Measurements from ENCODE around the gene TMIE. TPM values are rescaled to one million over a fixed set of nuclear protein-coding genes. Genes with fewer than 3 reads are reported as not detected.

The TMIE gene
- polyA plus RNA-seq, 2 of the 4 experiments (the other 2 are of a cell fraction) = 0.09 to 0.12 TPM

GRCh38 chr3:46667657-46668056 lies 33.5 kb upstream of the TMIE start:
- Histone ChIP-seq H3K9me3 (no peaks in the 10 kb centered on the region), H3K4me1 (no peaks in the 10 kb centered on the region), H3K27ac (no peak overlapping the region), H3K4me3 (no peak overlapping the region), H3K4me2 (no peak overlapping the region)
- TF ChIP-seq NPAS2 (CRISPR knock-in tag; IDR thresholded peaks at IDR 0.05; ENCODE audit: borderline replicate concordance) (no peak), CHD4 (IDR thresholded peaks at IDR 0.05; ENCODE audit: borderline replicate concordance) (no peak), PHF8 (IDR thresholded peaks at IDR 0.05; ENCODE audit: borderline replicate concordance, low read depth) (no peak), SREBF2 (IDR thresholded peaks at IDR 0.05) (no peak), CHD2 (IDR thresholded peaks at IDR 0.05; ENCODE audit: low read length, partially characterized antibody) (no peak), USF2 (IDR thresholded peaks at IDR 0.05) (no peak), FOSB (CRISPR knock-in tag; IDR thresholded peaks at IDR 0.05) (no peak)
- TF ChIP-seq, protein P1, sequence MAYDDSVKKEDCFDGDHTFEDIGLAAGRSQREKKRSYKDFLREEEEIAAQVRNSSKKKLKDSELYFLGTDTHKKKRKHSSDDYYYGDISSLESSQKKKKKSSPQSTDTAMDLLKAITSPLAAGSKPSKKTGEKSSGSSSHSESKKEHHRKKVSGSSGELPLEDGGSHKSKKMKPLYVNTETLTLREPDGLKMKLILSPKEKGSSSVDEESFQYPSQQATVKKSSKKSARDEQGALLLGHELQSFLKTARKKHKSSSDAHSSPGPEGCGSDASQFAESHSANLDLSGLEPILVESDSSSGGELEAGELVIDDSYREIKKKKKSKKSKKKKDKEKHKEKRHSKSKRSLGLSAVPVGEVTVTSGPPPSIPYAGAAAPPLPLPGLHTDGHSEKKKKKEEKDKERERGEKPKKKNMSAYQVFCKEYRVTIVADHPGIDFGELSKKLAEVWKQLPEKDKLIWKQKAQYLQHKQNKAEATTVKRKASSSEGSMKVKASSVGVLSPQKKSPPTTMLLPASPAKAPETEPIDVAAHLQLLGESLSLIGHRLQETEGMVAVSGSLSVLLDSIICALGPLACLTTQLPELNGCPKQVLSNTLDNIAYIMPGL (CRISPR knock-in tag; IDR thresholded peaks at IDR 0.05; ENCODE audit: borderline replicate concordance) = no peak
- ATAC-seq (no peak), DNase-seq (ENCODE audit: low read depth in 1 of 2, low spot score in 1 of 2) (no peak), FAIRE-seq (no peak)
- WGBS (ENCODE audit: missing lambda C conversion rate) = 92% methylated on average over 4 of the region's 9 CpGs
- ChIA-PET CTCF (no interaction called here), POLR2A (no interaction called here)

DNA sequence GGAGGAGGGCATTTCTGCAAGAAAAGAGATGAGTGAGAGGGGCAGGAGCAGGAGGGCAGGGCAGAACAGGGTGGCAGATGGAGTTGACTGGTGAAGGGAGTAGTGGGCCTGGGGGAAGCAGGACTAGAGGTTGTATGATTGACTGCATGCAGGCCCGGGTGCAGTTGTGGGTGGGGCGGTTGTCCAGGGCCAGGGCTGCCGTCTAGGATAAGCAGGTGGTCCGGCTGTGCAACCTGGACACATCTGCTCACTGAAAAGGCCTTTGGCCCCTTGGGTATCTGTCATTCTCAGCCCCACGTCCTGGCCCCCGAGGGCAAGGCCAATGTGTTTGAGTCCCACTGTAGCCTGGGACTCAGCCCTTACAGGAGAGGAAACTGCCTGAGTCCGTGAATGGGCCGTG lies 33.1 kb upstream of the TMIE start:
- Histone ChIP-seq H3K4me2 (no peak overlapping the region), H3K27ac (no peak overlapping the region), H3K4me1 (no peaks in the 10 kb centered on the region), H3K9me3 (no peaks in the 10 kb centered on the region), H3K4me3 (no peak overlapping the region)
- POLR2A ChIA-PET = no interaction called here
- FAIRE-seq = no peak
- DNase-seq (ENCODE audit: low read depth in 1 of 2, low spot score in 1 of 2) = no peak
- TF ChIP-seq CBX2 (IDR thresholded peaks at IDR 0.05; ENCODE audit: borderline replicate concordance, low read depth) (no peak), CHD2 (IDR thresholded peaks at IDR 0.05; ENCODE audit: low read length, partially characterized antibody) (no peak), KDM5A (IDR thresholded peaks at IDR 0.05) (no peak), CBX8 (IDR thresholded peaks at IDR 0.05) (no peak), POLR2AphosphoS2 (conservative IDR thresholded peaks at IDR 0.05; ENCODE audit: low read length) (no peak), JUNB (IDR thresholded peaks at IDR 0.05) (no peak), RARB (CRISPR knock-in tag; IDR thresholded peaks at IDR 0.05) (no peak)
- TF ChIP-seq, protein P1 (CRISPR knock-in tag; IDR thresholded peaks at IDR 0.05; ENCODE audit: borderline replicate concordance) = no peak
- WGBS (ENCODE audit: missing lambda C conversion rate) = 69% methylated on average over 6 of the region's 8 CpGs
- CTCF ChIA-PET = no interaction called here
- ATAC-seq = no peak

- Histone ChIP-seq H3K9me3 (no peaks in the 10 kb centered on the region), H3K4me3 (no peak overlapping the region), H3K27ac (no peak overlapping the region), H3K4me2 (no peak overlapping the region), H3K4me1 (no peaks in the 10 kb centered on the region)
- FAIRE-seq (no peak), ATAC-seq (no peak), DNase-seq (ENCODE audit: low read depth in 1 of 2, low spot score in 1 of 2) (no peak)
- WGBS (ENCODE audit: missing lambda C conversion rate) = 39% methylated on average over 2 of the region's 2 CpGs
- TF ChIP-seq MAZ (IDR thresholded peaks at IDR 0.05; ENCODE audit: borderline replicate concordance, low read depth, low read length) (no peak), HOXA7 (CRISPR knock-in tag; IDR thresholded peaks at IDR 0.05) (no peak), CTCF (IDR thresholded peaks at IDR 0.05) (no peak), ZFP36 (IDR thresholded peaks at IDR 0.05; ENCODE audit: borderline replicate concordance, partially characterized antibody) (no peak), FOSB (CRISPR knock-in tag; IDR thresholded peaks at IDR 0.05) (no peak), HEYL (CRISPR knock-in tag; IDR thresholded peaks at IDR 0.05) (no peak), KDM5A (IDR thresholded peaks at IDR 0.05) (no peak)
- CTCF ChIA-PET = no interaction called here
- POLR2A ChIA-PET = no interaction called here
Measured at GRCh38 chr3:46668591-46668990, 32.6 kb upstream of the TMIE start.
